ENCODE data around the gene PLOD3.
A peak's percentile ranks its signal among the peaks of the same experiment; 100 is the strongest.

The PLOD3 gene

GRCh38 chr7:101179713-101180112 is 37.7 kb downstream of the PLOD3 start:
- no peak for DNase-seq (ENCODE audit: low read depth in 2 of 2)

GRCh38 chr7:101179117-101179516 is 38.3 kb downstream of the PLOD3 start:
- no peak for DNase-seq (ENCODE audit: low read depth in 2 of 2)

GRCh38 chr7:101177644-101178043 is 39.7 kb downstream of the PLOD3 start:
- no peak for DNase-seq (ENCODE audit: low read depth in 2 of 2)

GRCh38 chr7:101175664-101176063 is 41.7 kb downstream of the PLOD3 start:
- DNase-seq (ENCODE audit: low read depth in 2 of 2), result no peak

GRCh38 chr7:101174322-101174854 is 43.0 kb downstream of the PLOD3 start:
- DNase-seq (ENCODE audit: low read depth in 2 of 2), result no peak

GRCh38 chr7:101173752-101174244 is 43.6 kb downstream of the PLOD3 start:
- DNase-seq (ENCODE audit: low read depth in 2 of 2), result peak; percentile 42 to 72

- no peak for DNase-seq (ENCODE audit: low read depth in 2 of 2)
Observed at GRCh38 chr7:101172854-101173751, 44.3 kb downstream of the PLOD3 start.

- DNase-seq (ENCODE audit: low read depth in 2 of 2), result no peak
Observed at GRCh38 chr7:101172005-101172853, 45.2 kb downstream of the PLOD3 start.

- DNase-seq (ENCODE audit: low read depth in 2 of 2), result no peak
Observed at GRCh38 chr7:101171442-101171837, 45.9 kb downstream of the PLOD3 start.

- no peak for DNase-seq (ENCODE audit: low read depth in 2 of 2)
Observed at GRCh38 chr7:101170617-101171441, 46.6 kb downstream of the PLOD3 start.

GRCh38 chr7:101169838-101170551 is 47.4 kb downstream of the PLOD3 start:
- peak; percentile 71 to 80 for DNase-seq (ENCODE audit: low read depth in 2 of 2)

- no peak for DNase-seq (ENCODE audit: low read depth in 2 of 2)
Observed at GRCh38 chr7:101169110-101169837, 48.1 kb downstream of the PLOD3 start.

GRCh38 chr7:101168412-101169049 is 48.9 kb downstream of the PLOD3 start:
- no peak for DNase-seq (ENCODE audit: low read depth in 2 of 2)

- no peak for DNase-seq (ENCODE audit: low read depth in 2 of 2)
Observed at GRCh38 chr7:101167645-101168411, 49.6 kb downstream of the PLOD3 start.

GRCh38 chr7:101166909-101167644 is 50.3 kb downstream of the PLOD3 start:
- no peak for DNase-seq (ENCODE audit: low read depth in 2 of 2)

- DNase-seq (ENCODE audit: low read depth in 2 of 2), result no peak
Observed at GRCh38 chr7:101166648-101166908, 50.8 kb downstream of the PLOD3 start.

GRCh38 chr7:101165958-101166647 is 51.3 kb downstream of the PLOD3 start:
- DNase-seq (ENCODE audit: low read depth in 2 of 2), result no peak
